RWPE2 (cell line): ENCODE results near the gene LAPTM5.

Source experiments
- ATAC-seq: fragments of 200-7000 bp; cut with Tn5 transposase; 3 replicates; pipeline ENCODE4 v1.9.1; 2021; ENCODE audit warnings: low read depth
- DNase-seq: peaks from one replicate; pipeline ENCODE4 v3.0.0-alpha.2; 2020; ENCODE audit warnings: low spot score
- H3K27ac ChIP-seq: fragments of 450-650 bp; 2 replicates; pipeline ENCODE4 v1.5.1; 2017; ENCODE audit warnings: mild to moderate bottlenecking; ENCODE audit not compliant: poor library complexity, severe bottlenecking
- H3K27me3 ChIP-seq: fragments of 250-450 bp; sonication (Bioruptor Pico); 2 replicates; pipeline ENCODE4 v1.5.1; 2021; ENCODE audit warnings: mild to moderate bottlenecking, moderate library complexity; ENCODE audit not compliant: insufficient read depth, poor library complexity, severe bottlenecking
- H3K36me3 ChIP-seq: fragments of 250-450 bp; sonication (Bioruptor Pico); 2 replicates; pipeline ENCODE4 v1.5.1; 2020; ENCODE audit warnings: low read depth, mild to moderate bottlenecking, moderate library complexity
- H3K4me1 ChIP-seq: fragments of 250-450 bp; sonication (Bioruptor Pico); 2 replicates; pipeline ENCODE4 v1.5.1; 2021; ENCODE audit warnings: mild to moderate bottlenecking, moderate library complexity; ENCODE audit not compliant: insufficient read depth, poor library complexity, severe bottlenecking
- H3K4me3 ChIP-seq: fragments of 250-450 bp; sonication (Bioruptor Pico); 2 replicates; pipeline ENCODE4 v1.5.1; 2021; ENCODE audit warnings: mild to moderate bottlenecking, moderate library complexity; ENCODE audit not compliant: severe bottlenecking
- H3K9me3 ChIP-seq: fragments of 250-450 bp; sonication (Bioruptor Pico); 2 replicates; pipeline ENCODE4 v1.5.1; 2021; ENCODE audit warnings: mild to moderate bottlenecking, moderate library complexity; ENCODE audit not compliant: severe bottlenecking
- TF ChIP-seq, protein P1 (sequence below): fragments of 450-650 bp; IDR thresholded peaks from one replicate; pipeline ENCODE4 v1.5.1; 2017; ENCODE audit warnings: mild to moderate bottlenecking, moderate library complexity; ENCODE audit not compliant: poor library complexity, severe bottlenecking

Gene LAPTM5

DNA sequence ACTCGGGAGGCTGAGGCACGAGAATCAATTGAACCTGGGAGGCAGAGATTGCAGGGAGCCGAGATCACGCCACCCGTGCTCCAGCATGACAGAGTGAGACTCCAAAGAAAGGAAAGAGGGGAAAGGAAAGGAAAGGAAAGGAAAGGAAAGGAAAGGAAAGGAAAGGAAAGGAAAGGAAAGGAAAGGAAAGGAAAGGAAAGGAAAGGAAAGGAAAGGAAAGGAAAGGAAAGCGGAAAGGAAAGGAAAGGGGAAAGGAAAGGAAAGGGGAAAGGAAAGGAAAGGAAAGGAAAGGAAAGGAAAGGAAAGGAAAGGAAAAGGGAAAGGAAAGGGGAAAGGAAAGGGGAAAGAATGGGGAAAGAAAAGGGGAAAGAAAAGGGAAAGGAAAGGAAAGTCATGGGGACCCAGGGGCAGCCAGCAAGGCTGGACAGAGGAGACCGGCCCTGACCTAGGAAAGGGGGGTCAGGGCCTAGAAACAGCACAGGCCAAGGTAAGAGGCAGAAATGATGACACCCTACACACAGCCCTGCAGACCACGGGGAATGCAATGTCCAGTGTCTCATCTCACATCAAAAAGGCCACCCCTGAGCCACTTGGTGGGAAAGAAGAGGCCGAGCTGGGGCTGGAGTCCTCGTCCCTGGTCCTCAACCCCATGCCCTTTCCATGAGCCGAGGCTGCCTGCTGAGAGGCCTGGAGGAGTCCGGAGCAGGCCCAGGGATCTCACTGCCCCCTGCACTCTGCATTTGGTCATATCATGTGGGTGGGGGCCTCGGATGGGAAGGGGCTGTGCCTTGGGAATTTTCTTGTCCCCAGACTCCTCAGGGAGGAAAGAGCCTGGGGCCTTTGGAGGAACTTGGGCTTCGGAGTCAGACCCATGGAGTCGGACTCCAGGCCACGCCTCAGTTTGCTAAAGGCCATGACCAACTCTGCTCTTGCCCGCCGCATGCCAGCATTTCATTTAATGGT, 18.8 kb upstream of the LAPTM5 start:
- Histone ChIP-seq H3K9me3 (no peaks in the 10 kb centered on the region), H3K27ac (no peak overlapping the region), H3K27me3 (no peaks in the 10 kb centered on the region), H3K4me3 (no peak overlapping the region), H3K36me3 (no peaks in the 10 kb centered on the region), H3K4me1 (peaks cover 6% of the 10 kb centered on the region)
- ATAC-seq (no peak), DNase-seq (no peak)
- TF ChIP-seq, protein P1, sequence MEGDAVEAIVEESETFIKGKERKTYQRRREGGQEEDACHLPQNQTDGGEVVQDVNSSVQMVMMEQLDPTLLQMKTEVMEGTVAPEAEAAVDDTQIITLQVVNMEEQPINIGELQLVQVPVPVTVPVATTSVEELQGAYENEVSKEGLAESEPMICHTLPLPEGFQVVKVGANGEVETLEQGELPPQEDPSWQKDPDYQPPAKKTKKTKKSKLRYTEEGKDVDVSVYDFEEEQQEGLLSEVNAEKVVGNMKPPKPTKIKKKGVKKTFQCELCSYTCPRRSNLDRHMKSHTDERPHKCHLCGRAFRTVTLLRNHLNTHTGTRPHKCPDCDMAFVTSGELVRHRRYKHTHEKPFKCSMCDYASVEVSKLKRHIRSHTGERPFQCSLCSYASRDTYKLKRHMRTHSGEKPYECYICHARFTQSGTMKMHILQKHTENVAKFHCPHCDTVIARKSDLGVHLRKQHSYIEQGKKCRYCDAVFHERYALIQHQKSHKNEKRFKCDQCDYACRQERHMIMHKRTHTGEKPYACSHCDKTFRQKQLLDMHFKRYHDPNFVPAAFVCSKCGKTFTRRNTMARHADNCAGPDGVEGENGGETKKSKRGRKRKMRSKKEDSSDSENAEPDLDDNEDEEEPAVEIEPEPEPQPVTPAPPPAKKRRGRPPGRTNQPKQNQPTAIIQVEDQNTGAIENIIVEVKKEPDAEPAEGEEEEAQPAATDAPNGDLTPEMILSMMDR: no peak

DNA sequence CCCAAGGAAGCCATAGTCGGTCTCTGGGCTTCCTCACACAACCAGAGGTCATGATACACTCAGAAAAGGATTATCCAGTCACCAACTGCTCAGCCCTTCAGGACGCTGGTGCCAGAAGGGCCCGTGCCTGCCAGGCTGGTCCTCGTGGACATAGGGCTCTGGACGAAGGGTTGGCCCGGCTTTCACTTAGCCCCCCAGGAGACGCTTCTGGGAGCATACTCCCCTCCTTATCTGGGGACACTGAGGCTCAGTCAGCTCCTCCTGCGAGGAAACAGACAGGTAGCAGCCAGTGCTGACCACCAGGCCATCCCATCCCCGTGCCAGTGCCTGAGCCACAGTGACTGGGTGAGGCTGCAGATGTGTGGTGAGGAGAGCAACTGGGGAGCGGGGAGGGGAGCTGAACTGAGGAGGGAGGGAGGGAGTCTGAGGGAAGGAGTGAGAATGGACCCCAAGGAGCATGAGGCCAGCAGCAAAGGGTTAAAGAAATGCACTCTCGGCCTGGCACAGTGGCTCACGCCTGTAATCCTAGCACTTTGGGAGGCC, 17.9 kb upstream of the LAPTM5 start:
- ATAC-seq (no peak), DNase-seq (no peak)
- no peak overlapping the region for H3K27ac ChIP-seq
- H3K4me3 ChIP-seq: no peak overlapping the region
- TF ChIP-seq, protein P1: no peak
- peaks cover 6% of the 10 kb centered on the region for H3K4me1 ChIP-seq
- H3K9me3 ChIP-seq: no peaks in the 10 kb centered on the region
- no peaks in the 10 kb centered on the region for H3K27me3 ChIP-seq
- H3K36me3 ChIP-seq: no peaks in the 10 kb centered on the region

DNA sequence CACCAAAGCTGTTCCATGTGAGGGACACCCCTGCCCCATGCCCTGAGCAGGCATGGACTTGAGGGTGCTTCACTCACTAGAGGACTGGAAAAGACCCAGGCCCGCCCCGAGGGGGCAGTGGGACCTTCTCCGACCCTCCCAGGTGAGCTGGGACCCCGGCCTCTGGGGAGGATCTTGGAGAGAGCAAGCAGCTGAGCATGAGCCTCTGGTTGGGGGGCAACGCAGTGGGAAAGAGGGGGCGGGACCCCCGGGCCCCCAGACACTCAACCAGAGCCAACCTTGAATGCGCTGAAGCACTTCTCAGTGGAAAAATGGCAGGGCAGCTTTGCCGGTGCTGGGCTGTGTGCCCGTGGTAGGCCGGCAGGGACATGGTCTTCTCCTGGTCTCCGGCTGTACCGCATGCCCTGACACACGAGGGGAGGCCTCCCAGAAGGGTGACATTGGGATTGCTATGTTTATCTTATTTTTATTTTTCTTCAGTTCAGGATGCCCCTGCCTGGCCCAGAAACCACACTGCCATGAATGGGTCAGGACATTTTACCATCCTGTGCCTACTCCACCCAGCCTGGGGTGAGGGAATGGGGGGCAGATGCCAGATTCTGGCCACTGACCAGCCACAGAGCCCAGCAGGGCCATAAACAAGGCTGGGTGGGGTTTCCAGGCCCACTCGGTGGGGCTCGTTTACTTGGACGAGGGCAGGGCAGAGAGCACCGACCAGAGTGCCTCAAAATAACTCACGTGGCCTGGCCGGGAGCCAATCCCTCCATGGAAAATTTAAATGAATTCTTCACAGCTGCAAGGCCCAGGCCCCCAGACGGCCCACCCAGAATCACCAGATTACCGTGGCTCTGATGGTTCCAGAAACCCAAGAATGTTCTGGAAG, 17.2 kb upstream of the LAPTM5 start:
- no peaks in the 10 kb centered on the region for H3K36me3 ChIP-seq
- H3K9me3 ChIP-seq: no peaks in the 10 kb centered on the region
- H3K27ac ChIP-seq: no peak overlapping the region
- no peaks in the 10 kb centered on the region for H3K27me3 ChIP-seq
- TF ChIP-seq, protein P1: no peak
- DNase-seq: no peak
- ATAC-seq: no peak
- peaks cover 6% of the 10 kb centered on the region for H3K4me1 ChIP-seq
- H3K4me3 ChIP-seq: no peak overlapping the region

DNA sequence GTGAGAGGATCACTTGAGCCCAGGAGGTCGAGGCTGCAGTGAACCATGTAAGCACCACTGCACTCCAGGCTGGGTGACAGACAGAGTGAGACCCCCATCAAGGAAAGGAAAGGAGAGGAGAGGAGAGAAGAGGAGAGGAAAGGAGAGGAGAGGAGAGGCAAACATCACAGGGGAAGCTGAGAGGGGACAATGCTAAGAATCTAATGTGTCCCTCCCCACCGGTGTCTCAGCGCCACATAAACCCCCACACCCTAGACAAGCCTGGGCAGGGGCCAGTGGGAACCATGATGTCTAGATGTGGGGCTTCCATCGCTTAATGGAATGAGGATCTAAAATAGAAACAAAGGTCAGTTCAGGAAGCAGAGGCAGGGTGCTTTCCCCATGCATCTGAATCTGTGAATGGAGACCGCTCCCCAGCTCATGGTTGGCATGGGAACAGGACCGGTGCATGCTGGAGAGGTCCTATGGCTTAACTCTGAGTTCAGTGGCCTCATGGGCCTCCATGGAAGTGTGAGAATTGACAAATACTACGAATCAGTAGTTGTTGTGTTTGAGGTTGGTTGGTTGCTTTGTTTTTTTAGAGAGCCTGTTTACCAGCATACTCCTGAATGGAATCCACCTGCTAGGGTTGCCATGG, 16.3 kb upstream of the LAPTM5 start:
- ATAC-seq (no peak), DNase-seq (no peak)
- H3K36me3 ChIP-seq: no peaks in the 10 kb centered on the region
- TF ChIP-seq, protein P1: no peak
- H3K9me3 ChIP-seq: no peaks in the 10 kb centered on the region
- no peak overlapping the region for H3K4me3 ChIP-seq
- no peaks in the 10 kb centered on the region for H3K27me3 ChIP-seq
- no peak overlapping the region for H3K27ac ChIP-seq
- peaks cover 6% of the 10 kb centered on the region for H3K4me1 ChIP-seq
